ENCODE measurements around the gene ZRANB1.
A peak's percentile ranks its signal among the peaks of the same experiment; 100 is the strongest.

The ZRANB1 gene

GRCh38 chr10:125007436-125007835 lies 65.5 kb downstream of the ZRANB1 start:
- no peak for DNase-seq

GRCh38 chr10:125008689-125009638 lies 67.0 kb downstream of the ZRANB1 start:
- DNase-seq = no peak

GRCh38 chr10:125009661-125010161 lies 67.8 kb downstream of the ZRANB1 start:
- DNase-seq = no peak

GRCh38 chr10:125010362-125010761 lies 68.4 kb downstream of the ZRANB1 start:
- no peak for DNase-seq

GRCh38 chr10:125011171-125011925 lies 69.4 kb downstream of the ZRANB1 start:
- DNase-seq = no peak

GRCh38 chr10:125011926-125012705 lies 70.2 kb downstream of the ZRANB1 start:
- no peak for DNase-seq

- no peak for DNase-seq
Observed at GRCh38 chr10:125012851-125013528, 71.1 kb downstream of the ZRANB1 start.

- no peak for DNase-seq
Observed at GRCh38 chr10:125013529-125013872, 71.6 kb downstream of the ZRANB1 start.

GRCh38 chr10:125014086-125014830 lies 72.3 kb downstream of the ZRANB1 start:
- DNase-seq = no peak

GRCh38 chr10:125014836-125015355 lies 73.0 kb downstream of the ZRANB1 start:
- DNase-seq = no peak

- no peak for DNase-seq
Observed at GRCh38 chr10:125015356-125015944, 73.5 kb downstream of the ZRANB1 start.

- DNase-seq = no peak
Observed at GRCh38 chr10:125016123-125016522, 74.2 kb downstream of the ZRANB1 start.

GRCh38 chr10:125016611-125017202 lies 74.8 kb downstream of the ZRANB1 start:
- peak; percentile 64 for DNase-seq

- no peak for DNase-seq
Observed at GRCh38 chr10:125017547-125018298, 75.8 kb downstream of the ZRANB1 start.

GRCh38 chr10:125018576-125019143 lies 76.7 kb downstream of the ZRANB1 start:
- DNase-seq = no peak

- DNase-seq = no peak
Observed at GRCh38 chr10:125020386-125020785, 78.5 kb downstream of the ZRANB1 start.

- no peak for DNase-seq
Observed at GRCh38 chr10:125020871-125021270, 78.9 kb downstream of the ZRANB1 start.

- no peak for DNase-seq
Observed at GRCh38 chr10:125021686-125022344, 79.9 kb downstream of the ZRANB1 start.

GRCh38 chr10:125022671-125023070 lies 80.7 kb downstream of the ZRANB1 start:
- no peak for DNase-seq

Measured in left hindlimb (tissue), 1 donor.